Hindlimb muscle (tissue), 1 donor: ENCODE measurements around the gene FBXO2. TPM values are rescaled to one million over a fixed set of nuclear protein-coding genes. Genes with fewer than 3 reads are reported as not detected.

Experiments
- DNase-seq: peaks from one replicate; pipeline ENCODE4 v3.0.0-alpha.2; 2013
- polyA plus RNA-seq: library from polyadenylated mRNA; unstranded; fragments of 120-200 nt; gene quantifications from one replicate; pipeline ENCODE4 v1.2.1, GENCODE V29; 2013; ENCODE audit not compliant: insufficient read length

Gene FBXO2
- polyA plus RNA-seq, 1 donor = 0.58 TPM

GRCh38 chr1:11652203-11652780, 1.9 kb downstream of the FBXO2 start:
- no peak for DNase-seq

GRCh38 chr1:11651017-11651416, 3.2 kb downstream of the FBXO2 start:
- no peak for DNase-seq

- DNase-seq = peak; percentile 37
Measured at GRCh38 chr1:11650331-11650991, 3.8 kb downstream of the FBXO2 start.

GRCh38 chr1:11649624-11650330, 4.5 kb downstream of the FBXO2 start:
- no peak for DNase-seq

- no peak for DNase-seq
Measured at GRCh38 chr1:11649237-11649623, 5.0 kb downstream of the FBXO2 start.

- DNase-seq = no peak
Measured at GRCh38 chr1:11648732-11649158, 5.5 kb downstream of the FBXO2 start.

- no peak for DNase-seq
Measured at GRCh38 chr1:11648039-11648438, 6.2 kb downstream of the FBXO2 start.

GRCh38 chr1:11647333-11647732, 6.9 kb downstream of the FBXO2 start:
- no peak for DNase-seq

- no peak for DNase-seq
Measured at GRCh38 chr1:11646317-11646716, 7.9 kb downstream of the FBXO2 start.

- DNase-seq = peak; percentile 53
Measured at GRCh38 chr1:11645670-11646265, 8.5 kb downstream of the FBXO2 start.

GRCh38 chr1:11645270-11645669, 9.0 kb downstream of the FBXO2 start:
- DNase-seq = no peak

- no peak for DNase-seq
Measured at GRCh38 chr1:11643782-11644181, 10.4 kb downstream of the FBXO2 start.

- DNase-seq = peak; percentile 68
Measured at GRCh38 chr1:11642418-11643017, 11.7 kb downstream of the FBXO2 start.

- DNase-seq = no peak
Measured at GRCh38 chr1:11641776-11642305, 12.4 kb downstream of the FBXO2 start.

GRCh38 chr1:11640944-11641343, 13.3 kb downstream of the FBXO2 start:
- no peak for DNase-seq

GRCh38 chr1:11640101-11640500, 14.1 kb downstream of the FBXO2 start:
- no peak for DNase-seq

GRCh38 chr1:11639372-11639771, 14.9 kb downstream of the FBXO2 start:
- no peak for DNase-seq

- DNase-seq = no peak
Measured at GRCh38 chr1:11638121-11638520, 16.1 kb downstream of the FBXO2 start.

- DNase-seq = no peak
Measured at GRCh38 chr1:11634365-11635192, 19.6 kb downstream of the FBXO2 start.

- DNase-seq = no peak
Measured at GRCh38 chr1:11629184-11630016, 24.8 kb downstream of the FBXO2 start.

GRCh38 chr1:11628767-11629166, 25.5 kb downstream of the FBXO2 start:
- DNase-seq = no peak
